ENCODE results near the gene TCP11X1. TPM values are rescaled to one million over a fixed set of nuclear protein-coding genes. Genes with fewer than 3 reads are reported as not detected.

Gene TCP11X1
- total RNA-seq: not detected in 2 replicates

DNA sequence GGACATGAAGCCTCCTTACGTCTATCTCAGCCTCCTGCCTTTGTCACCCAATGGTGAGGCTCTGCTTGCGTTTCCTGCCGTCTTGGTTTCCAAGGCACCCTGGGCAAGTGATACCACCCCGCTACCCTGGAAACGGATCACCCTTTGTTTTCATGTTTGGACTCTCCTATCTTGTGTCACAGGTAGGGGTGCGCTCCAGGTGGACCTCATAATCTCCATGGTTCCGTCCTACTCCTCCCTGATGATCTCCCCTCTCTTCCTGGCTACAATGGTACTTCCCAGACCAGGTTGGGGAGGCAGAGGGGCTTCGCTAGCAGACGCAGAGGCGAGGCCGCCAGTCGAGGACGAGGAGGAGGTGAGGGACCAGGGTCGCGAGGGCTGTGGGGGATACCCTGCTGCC, at the start of gene TCP11X1:
TCP11X1 (plus strand) TSS at position 316 of the 400 bp plus-strand sequence.

GRCh38 chrX:102246893-102247292, 31.8 kb downstream of the TCP11X1 start, which contains the start of gene NXF2:
Gene NXF2, plus strand, starts transcription at chrX:102247167. Its CDS starts 59,912 bp downstream, at chrX:102307079.

Other genes starting within 250 kb of the TCP11X1 start
- 0.23 TPM in 1 of 2 replicates, not detected in the other for gene TCEAL2, start 89.6 kb upstream of the TCP11X1 start, total RNA-seq
- not detected in 2 replicates for gene TCEAL6, start 72.8 kb upstream of the TCP11X1 start, total RNA-seq
- not detected in 2 replicates for gene BEX5, start 59.3 kb upstream of the TCP11X1 start, total RNA-seq
- not detected in 2 replicates for gene NXF2, start 31.9 kb downstream of the TCP11X1 start, total RNA-seq
- not detected in 2 replicates for gene NXF2B, start 224.7 kb downstream of the TCP11X1 start, total RNA-seq

Data from smooth muscle cell of the pulmonary artery (primary cell).